ENCODE results near the gene TGFBR3. TPM values are rescaled to one million over a fixed set of nuclear protein-coding genes. Genes with fewer than 3 reads are reported as not detected.

The TGFBR3 gene
- total RNA-seq, 4 donors from 2014 or later: 32.9 to 138 (median 58.8) TPM

GRCh38 chr1:91737650-91738049 is 148.3 kb downstream of the TGFBR3 start:
- no peak for DNase-seq
- H3K36me3 ChIP-seq: no peaks in the 10 kb centered on the region
- H3K4me1 ChIP-seq: peaks cover 9 to 23% (median 11%) of the 10 kb centered on the region in 4 donors
- WGBS, 2 donors (ENCODE audit: low coverage in 1 of 2): 95 to 96% methylated on average over 3 to 4 of the region's 4 CpGs
- no peak for TF ChIP-seq POLR2AphosphoS5 (IDR thresholded peaks at IDR 0.05)
- no peak for TF ChIP-seq EP300 (IDR thresholded peaks at IDR 0.05; ENCODE audit: low read depth)
- TF ChIP-seq POLR2A (IDR thresholded peaks at IDR 0.05): no peak
- TF ChIP-seq CTCF (IDR thresholded peaks at IDR 0.05): no peak
- no peaks in the 10 kb centered on the region for H3K9me3 ChIP-seq
- peak overlapping the region; percentile 69 to 88 (median 79) for H3K27ac ChIP-seq
- H3K27me3 ChIP-seq: no peaks in the 10 kb centered on the region
- intact Hi-C loops (cut with DNase I; ENCODE audit: low total_unique reads): no loop called here
- in situ Hi-C loops (cut with MboI; ENCODE audit: low pct_ligation_motif_present in 1 of 4, low pct_unique_long_range_greater_than_20kb in 1 of 4, low sequenced_read_pairs in 3 of 4): no loop called here
- H3K4me3 ChIP-seq: no peak overlapping the region

- H3K4me1 ChIP-seq: peaks cover 6 to 25% (median 10%) of the 10 kb centered on the region in 4 donors
- peak; percentile 27 for DNase-seq
- in situ Hi-C loops (cut with MboI; ENCODE audit: low pct_ligation_motif_present in 1 of 4, low pct_unique_long_range_greater_than_20kb in 1 of 4, low sequenced_read_pairs in 3 of 4): no loop called here
Observed at GRCh38 chr1:91736715-91737615, 149.0 kb downstream of the TGFBR3 start.

GRCh38 chr1:91736146-91736714 is 149.7 kb downstream of the TGFBR3 start:
- H3K27ac ChIP-seq: peak overlapping the region; percentile 69 to 88 (median 79)
- no peaks in the 10 kb centered on the region for H3K9me3 ChIP-seq
- in situ Hi-C loops (cut with MboI; ENCODE audit: low pct_ligation_motif_present in 1 of 4, low pct_unique_long_range_greater_than_20kb in 1 of 4, low sequenced_read_pairs in 3 of 4): no loop called here
- WGBS, 2 donors (ENCODE audit: low coverage in 1 of 2): 62 to 70% methylated on average over 3 to 8 of the region's 8 CpGs
- H3K4me3 ChIP-seq: no peak overlapping the region
- TF ChIP-seq EP300 (IDR thresholded peaks at IDR 0.05; ENCODE audit: low read depth) (peak; percentile 73), CTCF (IDR thresholded peaks at IDR 0.05) (no peak), POLR2A (IDR thresholded peaks at IDR 0.05) (no peak), POLR2AphosphoS5 (IDR thresholded peaks at IDR 0.05) (peak in 2 of 3 donors; percentile 46 to 50)
- no peaks in the 10 kb centered on the region for H3K36me3 ChIP-seq
- DNase-seq: no peak
- no peaks in the 10 kb centered on the region for H3K27me3 ChIP-seq
- peaks cover 10 to 32% (median 14%) of the 10 kb centered on the region in 4 donors for H3K4me1 ChIP-seq
- intact Hi-C loops (cut with DNase I; ENCODE audit: low total_unique reads): no loop called here

More at GRCh38 chr1:91736715-91737615, 149.0 kb downstream of the TGFBR3 start:
- TF ChIP-seq POLR2AphosphoS5 (IDR thresholded peaks at IDR 0.05) (peak in 2 of 3 donors; percentile 0 to 12), CTCF (IDR thresholded peaks at IDR 0.05) (no peak), POLR2A (IDR thresholded peaks at IDR 0.05) (no peak)
- 69 to 81% methylated on average over 9 to 13 of the region's 13 CpGs for WGBS, 2 donors (ENCODE audit: low coverage in 1 of 2)
- Histone ChIP-seq H3K9me3 (no peaks in the 10 kb centered on the region), H3K27me3 (no peaks in the 10 kb centered on the region), H3K4me3 (no peak overlapping the region), H3K27ac (peak overlapping the region; percentile 69 to 88 (median 79)), H3K36me3 (no peaks in the 10 kb centered on the region)
- intact Hi-C loops (cut with DNase I; ENCODE audit: low total_unique reads): no loop called here

GRCh38 chr1:91735266-91735845 is 150.6 kb downstream of the TGFBR3 start:
- H3K4me1 ChIP-seq: peaks cover 13 to 40% (median 16%) of the 10 kb centered on the region in 4 donors
- no peaks in the 10 kb centered on the region for H3K36me3 ChIP-seq
- H3K27ac ChIP-seq: peak overlapping the region; percentile 69 to 88 (median 79)
- TF ChIP-seq CTCF (IDR thresholded peaks at IDR 0.05): no peak
- TF ChIP-seq POLR2AphosphoS5 (IDR thresholded peaks at IDR 0.05): no peak
- no peaks in the 10 kb centered on the region for H3K27me3 ChIP-seq
- intact Hi-C loops (cut with DNase I; ENCODE audit: low total_unique reads): no loop called here
- no peak for DNase-seq
- in situ Hi-C loops (cut with MboI; ENCODE audit: low pct_ligation_motif_present in 1 of 4, low pct_unique_long_range_greater_than_20kb in 1 of 4, low sequenced_read_pairs in 3 of 4): no loop called here
- no peaks in the 10 kb centered on the region for H3K9me3 ChIP-seq
- no peak overlapping the region for H3K4me3 ChIP-seq
- 83 to 87% methylated on average over 3 to 4 of the region's 4 CpGs for WGBS, 2 donors (ENCODE audit: low coverage in 1 of 2)
